Body of pancreas (tissue), 4 donors: ENCODE measurements around the gene PUM2. TPM values are rescaled to one million over a fixed set of nuclear protein-coding genes. Genes with fewer than 3 reads are reported as not detected.
"Not testable (repeated sequence)": the region's sequence is repeated elsewhere in the genome, so short reads cannot be mapped to it uniquely, and the experiment has no call there.

Source experiments
- ATAC-seq: fragments of 150-250 bp; one replicate; pipeline ENCODE4 v1.9.1; 2016
- DNase-seq, 4 donors: peaks; one replicate each; pipeline ENCODE4 v3.0.0-alpha.2; 2019
- H3K27ac ChIP-seq, 4 donors: fragments of 200-600 bp; sonication (generic); 1 replicate in 3 of 4; 2 replicates in 1 of 4; pipeline versions ENCODE4 v1.5.1 to v1.6.1; 2016 to 2019; ENCODE audit warnings: mild to moderate bottlenecking in 1 of 4, mixed read lengths in 1 of 4, moderate library complexity in 1 of 4
- H3K27me3 ChIP-seq, 2 donors: fragments of 200-600 bp; sonication (generic); one replicate each; pipeline ENCODE4 v1.6.0; 2016; ENCODE audit warnings: mild to moderate bottlenecking in 1 of 2
- H3K36me3 ChIP-seq, 2 donors: fragments of 200-600 bp; sonication (generic); replicated peaks in 1 of 2; 2 replicates each; pipeline ENCODE4 v1.5.1; 2016; ENCODE audit warnings: low read depth in 2 of 2; ENCODE audit not compliant: insufficient read depth in 1 of 2
- H3K4me1 ChIP-seq: fragments of 200-600 bp; sonication (generic); one replicate; pipeline ENCODE4 v1.6.0; 2016
- H3K4me3 ChIP-seq, 2 donors: fragments of 200-600 bp; sonication (generic); 1 replicate in 1 of 2; 2 replicates in 1 of 2; pipeline ENCODE4 v1.5.1; 2016 to 2019
- H3K9me3 ChIP-seq, 3 donors: fragments of 200-600 bp; sonication (generic); 1 replicate in 2 of 3; 2 replicates in 1 of 3; pipeline ENCODE4 v1.5.1; 2016
- CTCF ChIP-seq, 7 experiments: fragments of 450-650 bp in 4 of 7; fragments of 200-600 bp in 3 of 7; sonication (generic) in 3 of 7; IDR thresholded peaks; one replicate each; pipeline ENCODE4 v1.5.1; 2016 to 2019; ENCODE audit warnings: antibody characterized with exemption in 7 of 7
- POLR2A ChIP-seq, 3 donors: fragments of 450-650 bp; IDR thresholded peaks; one replicate each; pipeline ENCODE4 v1.6.1; 2016; ENCODE audit warnings: antibody characterized with exemption in 3 of 3, mild to moderate bottlenecking in 2 of 3
- WGBS, 2 donors: methylation state at CpG; one replicate each; pipeline ENCODE4 v1.1.5; 2017; 5-methylcytosine and 5-hydroxymethylcytosine counted together
- intact Hi-C: fragments of 100-400 bp; cut with DNase I; formaldehyde crosslinking; loops from one replicate; pipeline ENCODE4 v1.15.1; 2023
- total RNA-seq, 2 donors: library from RNA; depleted of rRNA; stranded (reverse); fragments of >200 nt; gene quantifications; one replicate each; pipeline ENCODE4 v1.1.0, GENCODE V29; 2016

PUM2 gene
- total RNA-seq, 2 donors from 2014 or later: 25.7 to 43.3 TPM

- TF ChIP-seq POLR2A (IDR thresholded peaks at IDR 0.05): no peak
- TF ChIP-seq CTCF (IDR thresholded peaks at IDR 0.05): no peak
- DNase-seq (no peak), ATAC-seq (no peak)
- no peaks in the 10 kb centered on the region for H3K36me3 ChIP-seq
- H3K4me1 ChIP-seq: no peaks in the 10 kb centered on the region
- H3K27ac ChIP-seq: no peak overlapping the region
- H3K9me3 ChIP-seq: no peaks in the 10 kb centered on the region
- intact Hi-C loops: no loop called here
- no peaks in the 10 kb centered on the region for H3K27me3 ChIP-seq
- H3K4me3 ChIP-seq: no peak overlapping the region
- 80 to 86% methylated on average over 4 of the region's 4 CpGs for WGBS, 2 donors
These were observed 20.8 kb upstream of the PUM2 start for GRCh38 chr2:20371323-20372025.

DNA sequence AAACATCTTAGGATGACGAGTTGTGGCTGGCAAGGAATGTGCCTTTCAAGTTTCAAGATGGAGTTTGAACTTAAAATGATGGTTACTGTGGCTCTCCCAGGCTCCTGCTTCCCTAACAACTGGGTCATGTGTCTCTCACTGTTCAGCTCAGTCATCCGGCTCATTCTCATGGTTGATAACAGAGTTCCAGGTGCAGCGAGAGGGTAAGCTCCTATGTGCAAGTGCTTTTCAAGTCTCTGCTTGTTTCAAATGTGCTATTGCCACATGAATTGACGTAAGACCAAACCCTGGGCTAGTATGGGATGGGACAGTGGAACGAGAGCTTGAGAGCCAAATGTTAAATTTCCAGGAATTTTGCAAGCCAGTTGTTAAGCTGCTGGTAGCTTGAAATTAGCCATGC, 19.5 kb upstream of the PUM2 start:
- Histone ChIP-seq H3K4me1 (no peaks in the 10 kb centered on the region), H3K27ac (no peak overlapping the region), H3K9me3 (no peaks in the 10 kb centered on the region), H3K36me3 (no peaks in the 10 kb centered on the region), H3K4me3 (no peak overlapping the region), H3K27me3 (no peaks in the 10 kb centered on the region)
- DNase-seq (no peak), ATAC-seq (peak; percentile 27)
- TF ChIP-seq CTCF (IDR thresholded peaks at IDR 0.05): no peak
- TF ChIP-seq POLR2A (IDR thresholded peaks at IDR 0.05): no peak
- 58 to 64% methylated on average over 5 of the region's 5 CpGs for WGBS, 2 donors
- intact Hi-C loops: no loop called here

- Histone ChIP-seq H3K27ac (no peak overlapping the region), H3K4me1 (no peaks in the 10 kb centered on the region), H3K9me3 (no peaks in the 10 kb centered on the region), H3K36me3 (no peaks in the 10 kb centered on the region), H3K27me3 (no peaks in the 10 kb centered on the region), H3K4me3 (no peak overlapping the region)
- intact Hi-C loops: no loop called here
- ATAC-seq: no peak
- DNase-seq: no peak
- no peak for TF ChIP-seq POLR2A (IDR thresholded peaks at IDR 0.05)
- no peak for TF ChIP-seq CTCF (IDR thresholded peaks at IDR 0.05)
- 61 to 68% methylated on average over 9 of the region's 9 CpGs for WGBS, 2 donors
These were observed 18.7 kb upstream of the PUM2 start for GRCh38 chr2:20369366-20369765.

DNA sequence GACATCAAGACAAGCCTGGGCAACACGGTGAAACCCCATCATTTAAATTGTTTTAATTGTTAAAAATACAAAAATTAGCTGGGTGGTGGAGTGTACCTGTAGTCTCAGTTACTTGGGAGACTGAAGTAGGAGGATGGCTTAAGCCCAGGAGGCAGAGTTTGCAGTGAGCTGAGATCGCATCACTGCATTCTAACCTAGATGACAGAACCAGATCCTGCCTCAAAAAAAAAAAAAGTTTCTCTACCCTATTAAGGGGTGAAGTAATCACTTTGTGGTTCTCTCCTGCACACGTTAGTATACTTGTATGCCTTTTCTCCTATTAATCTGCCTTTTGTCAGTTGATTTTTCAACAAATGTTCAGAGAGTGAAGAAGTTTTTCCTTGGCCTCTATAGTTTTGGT, 18.1 kb upstream of the PUM2 start:
- no peaks in the 10 kb centered on the region for H3K9me3 ChIP-seq
- ATAC-seq (no peak), DNase-seq (no peak)
- H3K4me1 ChIP-seq: no peaks in the 10 kb centered on the region
- WGBS, 2 donors: 64 to 70% methylated on average over 3 of the region's 3 CpGs
- H3K27ac ChIP-seq: no peak overlapping the region
- no peaks in the 10 kb centered on the region for H3K27me3 ChIP-seq
- TF ChIP-seq CTCF (IDR thresholded peaks at IDR 0.05) (no peak), POLR2A (IDR thresholded peaks at IDR 0.05) (no peak)
- H3K4me3 ChIP-seq: no peak overlapping the region
- no peaks in the 10 kb centered on the region for H3K36me3 ChIP-seq
- intact Hi-C loops: no loop called here

DNA sequence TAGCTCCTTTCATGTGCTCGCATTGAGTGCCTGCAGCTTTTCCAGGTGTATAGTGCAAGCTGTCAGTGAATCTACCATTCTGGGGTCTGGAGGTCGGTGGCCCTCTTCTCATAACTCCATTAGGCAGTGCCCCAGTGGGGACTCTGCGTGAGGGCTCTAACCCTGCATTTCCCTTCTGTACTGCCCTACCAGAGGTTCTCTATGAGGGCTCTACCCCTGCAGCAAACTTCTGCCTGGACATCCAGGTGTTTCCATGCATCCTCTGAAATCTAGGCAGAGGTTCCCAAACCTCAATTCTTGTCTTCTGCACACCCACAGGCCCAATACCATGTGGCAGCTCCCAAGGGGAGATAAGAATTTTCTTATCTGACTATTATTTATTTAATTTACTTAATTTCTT, 17.3 kb upstream of the PUM2 start:
- WGBS, 2 donors: 76 to 81% methylated on average over 3 of the region's 3 CpGs
- DNase-seq, H3K27ac ChIP-seq, H3K36me3 ChIP-seq, H3K27me3 ChIP-seq, intact Hi-C loops, H3K4me1 ChIP-seq, H3K9me3 ChIP-seq, H3K4me3 ChIP-seq, ATAC-seq: not testable (repeated sequence)
